GM10248 (cell line): ENCODE data around the gene F10.

ENCODE experiments used
- CTCF ChIA-PET: fragments of 300-600 bp; sonication (Branson Sonifier 250); formaldehyde crosslinking; extraction: SDS; loops from one replicate; lab custom pipeline; 2021; ENCODE audit warnings: antibody characterized with exemption; lab: Yijun Ruan, JAX
- POLR2A ChIA-PET: fragments of 350-650 bp; sonication (Branson Sonifier 250); formaldehyde crosslinking; extraction: SDS; loops from one replicate; lab custom pipeline; 2020; ENCODE audit warnings: antibody characterized with exemption; lab: Yijun Ruan, JAX
- DNase-seq: peaks from one replicate; pipeline ENCODE4 v3.0.0; 2012; ENCODE audit errors: extremely low spot score
- TF ChIP-seq, protein P1 (sequence below): IDR thresholded peaks from 2 replicates; pipeline ENCODE4 v1.5.1; 2012; ENCODE audit warnings: mild to moderate bottlenecking, low read depth; ENCODE audit errors: extremely low read depth, missing control alignments, control extremely low read depth

F10 gene

DNA sequence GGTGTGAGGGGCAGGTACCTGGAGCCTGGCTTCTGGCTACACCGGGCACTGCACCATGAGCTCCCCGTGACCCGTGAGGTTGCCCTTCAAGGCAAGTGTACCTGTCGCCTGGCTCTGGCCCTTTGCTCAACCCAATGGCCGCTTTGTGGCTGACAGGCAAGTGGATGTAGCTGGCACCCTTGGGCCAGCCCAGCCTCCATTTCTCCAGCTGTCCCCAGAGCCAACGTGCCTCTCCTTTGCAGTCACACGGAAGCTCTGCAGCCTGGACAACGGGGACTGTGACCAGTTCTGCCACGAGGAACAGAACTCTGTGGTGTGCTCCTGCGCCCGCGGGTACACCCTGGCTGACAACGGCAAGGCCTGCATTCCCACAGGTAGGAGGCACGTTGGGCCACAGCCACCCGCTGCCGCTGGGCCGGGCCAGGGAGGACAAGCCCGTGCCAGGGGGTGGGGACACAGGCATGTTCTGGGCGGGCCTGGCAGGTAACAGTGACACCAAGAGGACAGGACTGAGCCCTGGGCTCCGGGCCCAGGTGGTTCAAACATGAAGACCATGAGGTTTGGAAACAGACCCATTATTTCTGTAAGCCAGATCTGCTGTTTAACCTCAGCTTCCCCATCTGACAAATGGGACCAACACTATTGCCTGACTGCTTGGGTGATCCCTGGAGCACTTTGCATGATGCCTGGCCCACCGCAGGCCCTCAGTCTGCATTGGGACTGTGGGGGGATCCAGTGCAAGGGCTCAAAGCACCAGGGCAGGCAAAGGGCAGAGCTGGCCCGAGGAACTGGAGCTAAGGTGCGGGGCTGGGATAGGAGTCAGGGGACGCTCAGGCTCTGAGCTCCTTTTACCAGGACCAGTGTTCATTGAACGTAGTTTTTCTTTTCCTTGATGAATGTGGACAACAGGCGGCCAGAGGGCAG lies 18.3 kb downstream of the F10 start:
- TF ChIP-seq, protein P1, sequence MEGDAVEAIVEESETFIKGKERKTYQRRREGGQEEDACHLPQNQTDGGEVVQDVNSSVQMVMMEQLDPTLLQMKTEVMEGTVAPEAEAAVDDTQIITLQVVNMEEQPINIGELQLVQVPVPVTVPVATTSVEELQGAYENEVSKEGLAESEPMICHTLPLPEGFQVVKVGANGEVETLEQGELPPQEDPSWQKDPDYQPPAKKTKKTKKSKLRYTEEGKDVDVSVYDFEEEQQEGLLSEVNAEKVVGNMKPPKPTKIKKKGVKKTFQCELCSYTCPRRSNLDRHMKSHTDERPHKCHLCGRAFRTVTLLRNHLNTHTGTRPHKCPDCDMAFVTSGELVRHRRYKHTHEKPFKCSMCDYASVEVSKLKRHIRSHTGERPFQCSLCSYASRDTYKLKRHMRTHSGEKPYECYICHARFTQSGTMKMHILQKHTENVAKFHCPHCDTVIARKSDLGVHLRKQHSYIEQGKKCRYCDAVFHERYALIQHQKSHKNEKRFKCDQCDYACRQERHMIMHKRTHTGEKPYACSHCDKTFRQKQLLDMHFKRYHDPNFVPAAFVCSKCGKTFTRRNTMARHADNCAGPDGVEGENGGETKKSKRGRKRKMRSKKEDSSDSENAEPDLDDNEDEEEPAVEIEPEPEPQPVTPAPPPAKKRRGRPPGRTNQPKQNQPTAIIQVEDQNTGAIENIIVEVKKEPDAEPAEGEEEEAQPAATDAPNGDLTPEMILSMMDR, result no peak
- ChIA-PET POLR2A (no interaction called here), CTCF (interaction anchor here (1.1 kb wide), 1 partner anchor 9 kb away, joined by 4 read pairs; no protein-coding TSS in a partner anchor)
- no peak for DNase-seq

GRCh38 chr13:113141601-113141970 lies 19.0 kb downstream of the F10 start:
- POLR2A ChIA-PET, result no interaction called here
- TF ChIP-seq, protein P1, result no peak
- DNase-seq, result no peak
- CTCF ChIA-PET, result interaction anchor here (1.1 kb wide), 1 partner anchor 10 kb away, joined by 4 read pairs; no protein-coding TSS in a partner anchor

GRCh38 chr13:113142876-113143275 lies 20.3 kb downstream of the F10 start:
- no peak for DNase-seq
- ChIA-PET POLR2A (no interaction called here), CTCF (no interaction called here)
- TF ChIP-seq, protein P1, result no peak

DNA sequence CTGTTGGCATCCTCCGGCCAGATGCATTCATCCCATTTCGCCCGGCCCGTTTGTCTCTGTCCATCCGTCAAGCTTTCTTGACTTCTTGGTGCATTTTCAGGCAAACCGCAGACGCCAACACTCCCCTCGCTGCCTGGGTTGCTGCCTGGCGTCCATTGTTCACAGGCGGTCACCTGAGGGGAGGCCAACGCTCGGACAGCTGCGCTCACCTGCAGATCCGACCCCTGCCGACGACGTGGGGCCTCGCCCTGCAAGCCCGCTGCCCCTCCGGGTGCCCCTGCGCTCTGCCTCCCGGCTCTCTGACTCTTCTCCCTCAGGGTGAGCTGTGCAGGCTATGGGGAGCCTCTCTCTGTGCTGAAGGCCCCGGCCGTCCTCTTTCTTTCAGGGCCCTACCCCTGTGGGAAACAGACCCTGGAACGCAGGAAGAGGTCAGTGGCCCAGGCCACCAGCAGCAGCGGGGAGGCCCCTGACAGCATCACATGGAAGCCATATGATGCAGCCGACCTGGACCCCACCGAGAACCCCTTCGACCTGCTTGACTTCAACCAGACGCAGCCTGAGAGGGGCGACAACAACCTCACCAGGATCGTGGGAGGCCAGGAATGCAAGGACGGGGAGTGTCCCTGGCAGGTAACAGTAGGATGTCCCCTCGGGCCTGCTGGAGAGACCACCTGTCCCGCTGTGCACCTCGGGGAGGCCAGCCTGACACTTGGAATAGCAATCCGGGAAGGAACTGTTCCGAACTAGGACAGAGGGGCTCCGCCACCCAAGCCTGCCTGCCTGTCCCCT lies 21.1 kb downstream of the F10 start:
- TF ChIP-seq, protein P1, result no peak
- DNase-seq, result no peak
- ChIA-PET POLR2A (no interaction called here), CTCF (no interaction called here)

DNA sequence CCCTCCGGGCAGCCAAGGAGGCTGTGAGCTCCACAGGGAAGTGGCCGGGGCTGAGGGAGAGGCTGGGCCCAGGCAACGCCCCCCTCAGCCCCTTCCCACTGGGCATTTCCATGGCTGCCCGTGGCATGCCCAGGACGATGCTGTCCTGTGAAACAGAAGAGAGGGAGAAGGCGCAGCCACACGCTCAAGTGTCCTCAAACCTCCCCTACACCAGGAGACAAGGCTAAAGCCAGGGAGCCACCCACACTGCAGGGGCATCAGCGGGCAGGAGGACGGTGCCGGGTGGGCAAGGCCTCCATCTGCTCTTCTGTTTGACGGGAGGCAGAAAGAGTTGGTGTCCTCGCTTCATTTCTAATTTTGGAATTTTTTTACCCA lies 21.6 kb downstream of the F10 start:
- TF ChIP-seq, protein P1, result no peak
- ChIA-PET CTCF (no interaction called here), POLR2A (no interaction called here)
- DNase-seq, result no peak

DNA sequence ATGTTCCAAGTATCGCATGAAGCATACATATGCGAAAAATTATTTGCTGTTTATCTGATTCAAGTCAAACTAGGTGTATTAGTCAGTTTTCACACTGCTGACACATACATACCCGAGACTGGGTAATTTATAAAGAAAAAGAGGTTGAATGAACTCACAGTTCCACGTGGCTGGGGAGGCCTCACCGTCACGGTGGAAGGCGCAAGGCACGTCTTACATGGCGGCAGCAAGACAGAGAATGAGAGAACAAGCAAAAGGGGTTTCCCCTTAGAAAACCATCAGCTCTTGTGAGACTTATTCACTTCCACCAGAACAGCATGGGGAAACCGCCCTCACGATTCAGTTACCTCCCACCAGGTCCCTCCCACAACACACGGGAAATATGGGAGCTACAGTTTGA lies 22.9 kb downstream of the F10 start:
- DNase-seq, result no peak
- POLR2A ChIA-PET, result no interaction called here
- TF ChIP-seq, protein P1, result no peak
- CTCF ChIA-PET, result no interaction called here
